MM.1S (cell line): Measurements from ENCODE around the gene CARD11.

Experiments used
- EZH2 ChIP-seq: fragments of 300-600 bp; sonication (generic); optimal IDR thresholded peaks from 2 replicates; pipeline ENCODE3; 2017; ENCODE audit warnings: low read depth, mild to moderate bottlenecking, antibody characterized with exemption, low read length, mixed read lengths
- EZH2phosphoT487 ChIP-seq: fragments of 300-600 bp; sonication (generic); IDR thresholded peaks from 2 replicates; pipeline ENCODE4 v1.6.1; 2018; ENCODE audit warnings: antibody characterized with exemption, low read length
- TF ChIP-seq, protein P1 (sequence below): fragments of 300-600 bp; sonication (generic); IDR thresholded peaks from 2 replicates; pipeline ENCODE4 v1.5.1; 2016; ENCODE audit warnings: antibody characterized with exemption, low read length, mixed read lengths

DNA sequence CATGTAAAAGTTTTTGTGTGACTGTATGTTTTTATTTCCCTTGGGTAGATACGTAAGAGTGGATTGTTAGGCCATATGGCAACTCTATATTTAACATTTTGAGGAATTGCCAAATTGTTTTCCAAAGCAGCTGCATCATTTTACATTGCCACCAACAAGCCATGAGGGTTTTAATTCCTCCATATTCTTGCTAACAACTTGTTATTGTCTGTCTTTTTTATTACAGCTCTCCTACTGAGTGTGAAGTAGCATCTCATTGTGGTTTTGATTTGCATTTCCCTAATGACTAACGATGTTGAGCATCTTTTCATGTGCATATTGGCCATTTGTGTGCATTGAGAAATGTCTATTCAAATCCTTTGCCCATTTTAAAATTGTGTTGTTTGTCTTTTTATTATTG, 94.9 kb downstream of the CARD11 start:
- TF ChIP-seq EZH2phosphoT487 (no peak), EZH2 (no peak)
- TF ChIP-seq, protein P1, sequence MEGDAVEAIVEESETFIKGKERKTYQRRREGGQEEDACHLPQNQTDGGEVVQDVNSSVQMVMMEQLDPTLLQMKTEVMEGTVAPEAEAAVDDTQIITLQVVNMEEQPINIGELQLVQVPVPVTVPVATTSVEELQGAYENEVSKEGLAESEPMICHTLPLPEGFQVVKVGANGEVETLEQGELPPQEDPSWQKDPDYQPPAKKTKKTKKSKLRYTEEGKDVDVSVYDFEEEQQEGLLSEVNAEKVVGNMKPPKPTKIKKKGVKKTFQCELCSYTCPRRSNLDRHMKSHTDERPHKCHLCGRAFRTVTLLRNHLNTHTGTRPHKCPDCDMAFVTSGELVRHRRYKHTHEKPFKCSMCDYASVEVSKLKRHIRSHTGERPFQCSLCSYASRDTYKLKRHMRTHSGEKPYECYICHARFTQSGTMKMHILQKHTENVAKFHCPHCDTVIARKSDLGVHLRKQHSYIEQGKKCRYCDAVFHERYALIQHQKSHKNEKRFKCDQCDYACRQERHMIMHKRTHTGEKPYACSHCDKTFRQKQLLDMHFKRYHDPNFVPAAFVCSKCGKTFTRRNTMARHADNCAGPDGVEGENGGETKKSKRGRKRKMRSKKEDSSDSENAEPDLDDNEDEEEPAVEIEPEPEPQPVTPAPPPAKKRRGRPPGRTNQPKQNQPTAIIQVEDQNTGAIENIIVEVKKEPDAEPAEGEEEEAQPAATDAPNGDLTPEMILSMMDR = no peak
